Measurements from ENCODE around the gene GBX1.

GBX1 gene

GRCh38 chr7:151103973-151104372, 63.5 kb downstream of the GBX1 start:
- no peak overlapping the region for H3K27ac ChIP-seq
- TF ChIP-seq, protein P1, sequence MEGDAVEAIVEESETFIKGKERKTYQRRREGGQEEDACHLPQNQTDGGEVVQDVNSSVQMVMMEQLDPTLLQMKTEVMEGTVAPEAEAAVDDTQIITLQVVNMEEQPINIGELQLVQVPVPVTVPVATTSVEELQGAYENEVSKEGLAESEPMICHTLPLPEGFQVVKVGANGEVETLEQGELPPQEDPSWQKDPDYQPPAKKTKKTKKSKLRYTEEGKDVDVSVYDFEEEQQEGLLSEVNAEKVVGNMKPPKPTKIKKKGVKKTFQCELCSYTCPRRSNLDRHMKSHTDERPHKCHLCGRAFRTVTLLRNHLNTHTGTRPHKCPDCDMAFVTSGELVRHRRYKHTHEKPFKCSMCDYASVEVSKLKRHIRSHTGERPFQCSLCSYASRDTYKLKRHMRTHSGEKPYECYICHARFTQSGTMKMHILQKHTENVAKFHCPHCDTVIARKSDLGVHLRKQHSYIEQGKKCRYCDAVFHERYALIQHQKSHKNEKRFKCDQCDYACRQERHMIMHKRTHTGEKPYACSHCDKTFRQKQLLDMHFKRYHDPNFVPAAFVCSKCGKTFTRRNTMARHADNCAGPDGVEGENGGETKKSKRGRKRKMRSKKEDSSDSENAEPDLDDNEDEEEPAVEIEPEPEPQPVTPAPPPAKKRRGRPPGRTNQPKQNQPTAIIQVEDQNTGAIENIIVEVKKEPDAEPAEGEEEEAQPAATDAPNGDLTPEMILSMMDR (conservative IDR thresholded peaks at IDR 0.05; ENCODE audit: low read depth) = no peak
- ChIA-PET CTCF (no interaction called here), POLR2A (ENCODE audit: low non-redundant PET) (no interaction called here)
- DNase-seq (ENCODE audit: low spot score) = no peak

- ChIA-PET POLR2A (ENCODE audit: low non-redundant PET) (no interaction called here), CTCF (interaction anchor here (0.7 kb wide), 1 partner anchor 204 kb away, joined by 5 read pairs; no protein-coding TSS in a partner anchor)
- no peak for DNase-seq (ENCODE audit: low spot score)
- TF ChIP-seq, protein P1 (conservative IDR thresholded peaks at IDR 0.05; ENCODE audit: low read depth) = no peak
- H3K27ac ChIP-seq = no peak overlapping the region
Measured at GRCh38 chr7:151102991-151103390, 64.5 kb downstream of the GBX1 start.

GRCh38 chr7:151101621-151102396, 65.7 kb downstream of the GBX1 start:
- TF ChIP-seq, protein P1 (conservative IDR thresholded peaks at IDR 0.05; ENCODE audit: low read depth) = no peak
- peak overlapping the region; percentile 26 for H3K27ac ChIP-seq
- POLR2A ChIA-PET (ENCODE audit: low non-redundant PET) = no interaction called here
- no peak for DNase-seq (ENCODE audit: low spot score)
- CTCF ChIA-PET = no interaction called here

DNA sequence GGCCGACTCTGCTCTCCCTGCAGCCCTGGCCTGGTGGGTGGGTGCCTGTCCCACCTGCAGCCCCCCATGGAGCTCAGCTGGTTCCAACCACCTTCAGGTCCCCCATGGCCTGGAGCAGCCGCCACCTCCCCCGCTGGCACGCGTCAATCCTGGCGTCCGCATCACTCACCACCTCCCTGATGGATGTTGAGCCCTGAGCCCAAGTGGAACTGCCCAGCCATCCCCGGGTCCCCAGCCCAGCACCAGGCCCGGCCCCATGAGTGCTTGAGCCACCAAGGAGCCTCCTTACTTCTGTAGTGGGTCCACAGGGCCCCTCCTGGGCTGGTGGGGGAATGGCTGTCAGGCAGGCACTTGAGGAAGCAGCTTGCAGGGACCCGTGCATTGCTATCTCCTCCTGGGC, 66.6 kb downstream of the GBX1 start:
- peak overlapping the region; percentile 26 for H3K27ac ChIP-seq
- TF ChIP-seq, protein P1 (conservative IDR thresholded peaks at IDR 0.05; ENCODE audit: low read depth) = no peak
- ChIA-PET CTCF (no interaction called here), POLR2A (ENCODE audit: low non-redundant PET) (no interaction called here)
- DNase-seq (ENCODE audit: low spot score) = no peak

GRCh38 chr7:151099486-151100211, 67.8 kb downstream of the GBX1 start:
- no peak for DNase-seq (ENCODE audit: low spot score)
- TF ChIP-seq, protein P1 (conservative IDR thresholded peaks at IDR 0.05; ENCODE audit: low read depth) = no peak
- H3K27ac ChIP-seq = peak overlapping the region; percentile 26; the same call in 1 of the 2 replicates
- ChIA-PET POLR2A (ENCODE audit: low non-redundant PET) (no interaction called here), CTCF (no interaction called here)

All from RWPE1 (cell line).